WTC11 (cell line): ENCODE measurements around the gene COPE. TPM values are rescaled to one million over a fixed set of nuclear protein-coding genes. Genes with fewer than 3 reads are reported as not detected.

Experiments
- ATAC-seq: fragments of 200-7000 bp; cut with Tn5 transposase; 2 replicates; pipeline ENCODE4 v1.10.0; 2021; ENCODE audit warnings: mild to moderate bottlenecking, moderate library complexity
- CTCF ChIA-PET: fragments of 300-600 bp; sonication (Branson Sonifier 250); formaldehyde crosslinking; loops from one replicate; lab custom pipeline; 2021; ENCODE audit warnings: antibody characterized with exemption; lab: Charles Lee
- POLR2A ChIA-PET: fragments of 350-600 bp; sonication (Branson Sonifier 250); formaldehyde crosslinking; loops from one replicate; lab custom pipeline; 2021; ENCODE audit warnings: antibody characterized with exemption; lab: Charles Lee
- DNase-seq: peaks from one replicate; pipeline ENCODE4 v3.0.0; 2021; ENCODE audit warnings: low spot score
- H3K27ac Mint-ChIP-seq: 2 replicates; pipeline ENCODE4 v1.8.0; 2021; ENCODE audit warnings: mixed read lengths
- H3K27me3 Mint-ChIP-seq: 2 replicates; pipeline ENCODE4 v1.8.0; 2021; ENCODE audit warnings: low read depth, mild to moderate bottlenecking, moderate library complexity, mixed read lengths
- H3K36me3 Mint-ChIP-seq: 2 replicates; pipeline ENCODE4 v1.8.0; 2021; ENCODE audit warnings: mixed read lengths
- H3K4me1 Mint-ChIP-seq: 2 replicates; pipeline ENCODE4 v1.8.0; 2022; ENCODE audit warnings: mixed read lengths
- H3K4me3 Mint-ChIP-seq: 2 replicates; pipeline ENCODE4 v1.8.0; 2021; ENCODE audit warnings: mild to moderate bottlenecking, moderate library complexity, mixed read lengths
- H3K9me3 Mint-ChIP-seq: 2 replicates; pipeline ENCODE4 v1.8.0; 2021; ENCODE audit warnings: mixed read lengths
- CREB1 ChIP-seq: sonication (generic); formaldehyde crosslinking; IDR thresholded peaks from 2 replicates; pipeline ENCODE4 v1.8.0; 2023; ENCODE audit warnings: mild to moderate bottlenecking, missing genetic modification reagents
- ESRRA ChIP-seq: sonication (generic); formaldehyde crosslinking; IDR thresholded peaks from 2 replicates; pipeline ENCODE4 v1.8.1; 2022; ENCODE audit warnings: mild to moderate bottlenecking, missing genetic modification reagents, borderline replicate concordance
- ETV6 ChIP-seq: sonication (generic); formaldehyde crosslinking; IDR thresholded peaks from 2 replicates; pipeline ENCODE4 v1.8.1; 2022; ENCODE audit warnings: mild to moderate bottlenecking, missing genetic modification reagents
- FOXK1 ChIP-seq: sonication (generic); formaldehyde crosslinking; IDR thresholded peaks from 2 replicates; pipeline ENCODE4 v1.8.0; 2022; ENCODE audit warnings: mild to moderate bottlenecking, moderate library complexity, missing genetic modification reagents
- GRHL2 ChIP-seq: fragments of 250-450 bp; sonication (Bioruptor Pico); IDR thresholded peaks from 2 replicates; pipeline ENCODE4 v1.8.0; 2022; ENCODE audit warnings: mild to moderate bottlenecking, moderate library complexity; ENCODE audit not compliant: insufficient replicate concordance, severe bottlenecking
- HMGA2 ChIP-seq: fragments of 250-450 bp; sonication (Bioruptor Pico); IDR thresholded peaks from 2 replicates; pipeline ENCODE4 v1.4.0; 2021; ENCODE audit warnings: mild to moderate bottlenecking, moderate library complexity
- IRF2 ChIP-seq: sonication (generic); formaldehyde crosslinking; IDR thresholded peaks from 2 replicates; pipeline ENCODE4 v1.8.0; 2022; ENCODE audit warnings: low read depth, missing genetic modification reagents, borderline replicate concordance
- MXD4 ChIP-seq: fragments of 250-450 bp; sonication (Bioruptor Pico); IDR thresholded peaks from 2 replicates; pipeline ENCODE4 v1.8.0; 2021; ENCODE audit warnings: mild to moderate bottlenecking, moderate library complexity, borderline replicate concordance
- PRRX2 ChIP-seq: fragments of 250-450 bp; sonication (Bioruptor Pico); IDR thresholded peaks from 2 replicates; pipeline ENCODE4 v1.8.0; 2021; ENCODE audit warnings: mild to moderate bottlenecking
- SOX15 ChIP-seq: fragments of 250-450 bp; sonication (Bioruptor Pico); IDR thresholded peaks from 2 replicates; pipeline ENCODE4 v1.9.0; 2021; ENCODE audit warnings: mild to moderate bottlenecking
- total RNA-seq: library from RNA; stranded (reverse); gene quantifications from 3 replicates; pipeline ENCODE4 v1.2.3, GENCODE V29; 2021
- TF ChIP-seq, protein P1 (sequence below): fragments of 250-450 bp; sonication (Bioruptor Pico); IDR thresholded peaks from 2 replicates; pipeline ENCODE4 v1.9.0; 2021; ENCODE audit warnings: mild to moderate bottlenecking
- TF ChIP-seq, protein P2 (sequence below): sonication (generic); formaldehyde crosslinking; IDR thresholded peaks from 2 replicates; pipeline ENCODE4 v1.8.1; 2023; ENCODE audit warnings: mild to moderate bottlenecking, missing genetic modification reagents, borderline replicate concordance
- TF ChIP-seq, protein P3 (sequence below): sonication (generic); formaldehyde crosslinking; IDR thresholded peaks from 2 replicates; pipeline ENCODE4 v1.8.1; 2022; ENCODE audit warnings: mild to moderate bottlenecking, missing genetic modification reagents, moderate library complexity, borderline replicate concordance
- TF ChIP-seq, protein P4 (sequence below): sonication (generic); formaldehyde crosslinking; conservative IDR thresholded peaks from 2 replicates; pipeline ENCODE4 v1.8.1; 2022; ENCODE audit warnings: mild to moderate bottlenecking, missing genetic modification reagents
- TF ChIP-seq, protein P5 (sequence below): sonication (generic); formaldehyde crosslinking; IDR thresholded peaks from 2 replicates; pipeline ENCODE4 v1.8.0; 2023; ENCODE audit warnings: missing genetic modification reagents
- TF ChIP-seq, protein P6 (sequence below): fragments of 250-450 bp; sonication (Bioruptor Pico); conservative IDR thresholded peaks from 2 replicates; pipeline ENCODE4 v1.9.0; 2021; ENCODE audit warnings: mild to moderate bottlenecking

Gene COPE
- total RNA-seq, 1 experiment from 2014 or later, result 228 TPM

DNA sequence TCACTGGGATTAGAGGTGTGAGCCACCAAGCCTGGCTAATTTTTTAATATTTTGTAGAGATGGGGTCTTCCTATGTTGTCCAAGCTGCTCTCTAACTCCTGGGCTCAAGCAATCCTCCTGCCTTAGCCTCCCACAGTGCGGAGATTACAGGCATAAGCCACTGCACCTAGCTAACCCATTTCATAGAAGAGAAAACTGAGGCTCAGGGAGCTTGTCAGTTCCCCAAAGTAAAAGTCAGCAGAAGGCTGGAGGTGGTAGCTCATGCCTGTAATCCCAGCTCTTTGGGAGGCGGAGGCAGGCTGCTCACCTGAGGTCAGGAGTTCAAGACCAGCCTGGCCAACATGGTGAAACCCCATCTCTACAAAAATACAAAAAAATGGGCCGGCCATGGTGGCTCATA is 30.7 kb upstream of the COPE start:
- Mint-ChIP-seq H3K36me3 (no peaks in the 10 kb centered on the region), H3K4me1 (no peaks in the 10 kb centered on the region), H3K9me3 (peaks cover 2% of the 10 kb centered on the region; the same call in 1 of the 2 replicates), H3K27ac (no peak overlapping the region), H3K27me3 (peaks cover 8% of the 10 kb centered on the region), H3K4me3 (no peak overlapping the region)
- ATAC-seq (no peak), DNase-seq (no peak)
- ChIA-PET POLR2A (no interaction called here), CTCF (interaction anchor here (0.7 to 1.1 kb wide), 4 partner anchors 11 to 37 kb away, joined by 3 to 9 read pairs (median 4); no protein-coding TSS in a partner anchor)
- no peak for TF ChIP-seq CREB1 (CRISPR knock-in tag)
- TF ChIP-seq, protein P1, sequence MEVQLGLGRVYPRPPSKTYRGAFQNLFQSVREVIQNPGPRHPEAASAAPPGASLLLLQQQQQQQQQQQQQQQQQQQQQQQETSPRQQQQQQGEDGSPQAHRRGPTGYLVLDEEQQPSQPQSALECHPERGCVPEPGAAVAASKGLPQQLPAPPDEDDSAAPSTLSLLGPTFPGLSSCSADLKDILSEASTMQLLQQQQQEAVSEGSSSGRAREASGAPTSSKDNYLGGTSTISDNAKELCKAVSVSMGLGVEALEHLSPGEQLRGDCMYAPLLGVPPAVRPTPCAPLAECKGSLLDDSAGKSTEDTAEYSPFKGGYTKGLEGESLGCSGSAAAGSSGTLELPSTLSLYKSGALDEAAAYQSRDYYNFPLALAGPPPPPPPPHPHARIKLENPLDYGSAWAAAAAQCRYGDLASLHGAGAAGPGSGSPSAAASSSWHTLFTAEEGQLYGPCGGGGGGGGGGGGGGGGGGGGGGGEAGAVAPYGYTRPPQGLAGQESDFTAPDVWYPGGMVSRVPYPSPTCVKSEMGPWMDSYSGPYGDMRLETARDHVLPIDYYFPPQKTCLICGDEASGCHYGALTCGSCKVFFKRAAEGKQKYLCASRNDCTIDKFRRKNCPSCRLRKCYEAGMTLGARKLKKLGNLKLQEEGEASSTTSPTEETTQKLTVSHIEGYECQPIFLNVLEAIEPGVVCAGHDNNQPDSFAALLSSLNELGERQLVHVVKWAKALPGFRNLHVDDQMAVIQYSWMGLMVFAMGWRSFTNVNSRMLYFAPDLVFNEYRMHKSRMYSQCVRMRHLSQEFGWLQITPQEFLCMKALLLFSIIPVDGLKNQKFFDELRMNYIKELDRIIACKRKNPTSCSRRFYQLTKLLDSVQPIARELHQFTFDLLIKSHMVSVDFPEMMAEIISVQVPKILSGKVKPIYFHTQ (CRISPR knock-in tag), result no peak
- TF ChIP-seq, protein P2, sequence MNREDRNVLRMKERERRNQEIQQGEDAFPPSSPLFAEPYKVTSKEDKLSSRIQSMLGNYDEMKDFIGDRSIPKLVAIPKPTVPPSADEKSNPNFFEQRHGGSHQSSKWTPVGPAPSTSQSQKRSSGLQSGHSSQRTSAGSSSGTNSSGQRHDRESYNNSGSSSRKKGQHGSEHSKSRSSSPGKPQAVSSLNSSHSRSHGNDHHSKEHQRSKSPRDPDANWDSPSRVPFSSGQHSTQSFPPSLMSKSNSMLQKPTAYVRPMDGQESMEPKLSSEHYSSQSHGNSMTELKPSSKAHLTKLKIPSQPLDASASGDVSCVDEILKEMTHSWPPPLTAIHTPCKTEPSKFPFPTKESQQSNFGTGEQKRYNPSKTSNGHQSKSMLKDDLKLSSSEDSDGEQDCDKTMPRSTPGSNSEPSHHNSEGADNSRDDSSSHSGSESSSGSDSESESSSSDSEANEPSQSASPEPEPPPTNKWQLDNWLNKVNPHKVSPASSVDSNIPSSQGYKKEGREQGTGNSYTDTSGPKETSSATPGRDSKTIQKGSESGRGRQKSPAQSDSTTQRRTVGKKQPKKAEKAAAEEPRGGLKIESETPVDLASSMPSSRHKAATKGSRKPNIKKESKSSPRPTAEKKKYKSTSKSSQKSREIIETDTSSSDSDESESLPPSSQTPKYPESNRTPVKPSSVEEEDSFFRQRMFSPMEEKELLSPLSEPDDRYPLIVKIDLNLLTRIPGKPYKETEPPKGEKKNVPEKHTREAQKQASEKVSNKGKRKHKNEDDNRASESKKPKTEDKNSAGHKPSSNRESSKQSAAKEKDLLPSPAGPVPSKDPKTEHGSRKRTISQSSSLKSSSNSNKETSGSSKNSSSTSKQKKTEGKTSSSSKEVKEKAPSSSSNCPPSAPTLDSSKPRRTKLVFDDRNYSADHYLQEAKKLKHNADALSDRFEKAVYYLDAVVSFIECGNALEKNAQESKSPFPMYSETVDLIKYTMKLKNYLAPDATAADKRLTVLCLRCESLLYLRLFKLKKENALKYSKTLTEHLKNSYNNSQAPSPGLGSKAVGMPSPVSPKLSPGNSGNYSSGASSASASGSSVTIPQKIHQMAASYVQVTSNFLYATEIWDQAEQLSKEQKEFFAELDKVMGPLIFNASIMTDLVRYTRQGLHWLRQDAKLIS (CRISPR knock-in tag), result no peak
- TF ChIP-seq ESRRA (CRISPR knock-in tag), result no peak
- TF ChIP-seq, protein P3, sequence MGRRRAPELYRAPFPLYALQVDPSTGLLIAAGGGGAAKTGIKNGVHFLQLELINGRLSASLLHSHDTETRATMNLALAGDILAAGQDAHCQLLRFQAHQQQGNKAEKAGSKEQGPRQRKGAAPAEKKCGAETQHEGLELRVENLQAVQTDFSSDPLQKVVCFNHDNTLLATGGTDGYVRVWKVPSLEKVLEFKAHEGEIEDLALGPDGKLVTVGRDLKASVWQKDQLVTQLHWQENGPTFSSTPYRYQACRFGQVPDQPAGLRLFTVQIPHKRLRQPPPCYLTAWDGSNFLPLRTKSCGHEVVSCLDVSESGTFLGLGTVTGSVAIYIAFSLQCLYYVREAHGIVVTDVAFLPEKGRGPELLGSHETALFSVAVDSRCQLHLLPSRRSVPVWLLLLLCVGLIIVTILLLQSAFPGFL (CRISPR knock-in tag), result no peak
- TF ChIP-seq MXD4 (CRISPR knock-in tag), result no peak
- no peak for TF ChIP-seq HMGA2 (CRISPR knock-in tag)
- TF ChIP-seq FOXK1 (CRISPR knock-in tag), result no peak
- TF ChIP-seq ETV6 (CRISPR knock-in tag), result no peak
- TF ChIP-seq PRRX2 (CRISPR knock-in tag), result no peak
- TF ChIP-seq IRF2 (CRISPR knock-in tag), result no peak
- TF ChIP-seq, protein P4, sequence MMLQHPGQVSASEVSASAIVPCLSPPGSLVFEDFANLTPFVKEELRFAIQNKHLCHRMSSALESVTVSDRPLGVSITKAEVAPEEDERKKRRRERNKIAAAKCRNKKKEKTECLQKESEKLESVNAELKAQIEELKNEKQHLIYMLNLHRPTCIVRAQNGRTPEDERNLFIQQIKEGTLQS (CRISPR knock-in tag), result no peak
- no peak for TF ChIP-seq SOX15 (CRISPR knock-in tag)
- TF ChIP-seq GRHL2, result no peak
- TF ChIP-seq, protein P5, sequence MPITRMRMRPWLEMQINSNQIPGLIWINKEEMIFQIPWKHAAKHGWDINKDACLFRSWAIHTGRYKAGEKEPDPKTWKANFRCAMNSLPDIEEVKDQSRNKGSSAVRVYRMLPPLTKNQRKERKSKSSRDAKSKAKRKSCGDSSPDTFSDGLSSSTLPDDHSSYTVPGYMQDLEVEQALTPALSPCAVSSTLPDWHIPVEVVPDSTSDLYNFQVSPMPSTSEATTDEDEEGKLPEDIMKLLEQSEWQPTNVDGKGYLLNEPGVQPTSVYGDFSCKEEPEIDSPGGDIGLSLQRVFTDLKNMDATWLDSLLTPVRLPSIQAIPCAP, result no peak

DNA sequence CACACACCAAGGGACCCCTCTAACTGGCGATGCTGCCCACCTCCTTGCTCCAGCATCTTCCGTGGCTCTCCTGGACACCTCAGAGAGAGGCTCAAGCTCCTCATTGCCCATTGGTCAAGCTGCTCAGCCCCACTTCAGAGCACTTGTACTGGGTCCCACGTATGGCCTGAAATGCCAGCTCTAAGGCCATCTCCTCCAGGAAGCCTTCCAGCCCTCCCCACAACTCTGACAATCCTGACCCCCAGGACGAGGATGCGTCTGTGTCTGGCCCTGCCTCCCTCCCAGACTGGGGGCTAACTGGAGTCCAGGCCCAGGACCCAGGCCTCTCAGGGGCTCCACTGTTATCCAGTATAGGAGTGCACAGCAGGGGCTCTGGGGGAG is 29.8 kb upstream of the COPE start:
- no peak for TF ChIP-seq ESRRA (CRISPR knock-in tag)
- TF ChIP-seq, protein P6, sequence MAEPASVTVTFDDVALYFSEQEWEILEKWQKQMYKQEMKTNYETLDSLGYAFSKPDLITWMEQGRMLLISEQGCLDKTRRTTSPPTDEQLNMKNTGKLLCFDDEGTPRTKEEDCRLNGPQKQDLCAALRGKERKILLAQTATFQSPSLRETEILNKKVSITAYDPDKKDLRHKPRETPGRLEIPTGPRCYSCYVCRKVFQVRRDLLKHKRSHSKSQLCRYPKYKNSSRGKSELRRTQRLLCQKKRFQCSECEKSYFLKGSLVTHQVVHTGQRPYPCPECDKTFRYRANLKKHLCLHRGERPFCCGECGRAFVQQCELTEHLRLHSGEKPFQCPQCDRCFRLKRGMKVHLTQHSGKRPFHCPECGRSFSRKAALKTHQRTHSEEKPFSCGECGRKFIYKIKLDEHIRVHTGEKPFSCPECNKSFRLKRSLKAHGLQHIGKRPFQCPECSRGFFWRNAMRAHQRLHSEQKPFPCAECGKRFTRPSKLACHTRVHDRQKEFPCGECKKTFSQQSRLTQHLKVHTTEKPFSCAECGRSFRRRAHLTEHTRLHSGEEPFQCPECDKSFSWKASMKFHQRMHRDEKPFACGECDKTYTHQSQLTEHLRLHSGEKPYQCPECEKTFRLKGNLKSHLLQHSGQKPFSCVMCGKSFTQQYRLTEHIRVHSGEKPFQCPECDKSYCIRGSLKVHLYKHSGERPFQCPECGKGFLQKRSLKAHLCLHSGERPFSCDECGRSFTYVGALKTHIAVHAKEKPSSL (CRISPR knock-in tag), result no peak
- TF ChIP-seq, all 79 proteins: peak for 0
- CTCF ChIA-PET, result interaction anchor here (1.0 kb wide), 1 partner anchor 38 kb away, joined by 3 read pairs; no protein-coding TSS in a partner anchor
- Mint-ChIP-seq H3K27me3 (peaks cover 11% of the 10 kb centered on the region), H3K4me3 (no peak overlapping the region), H3K27ac (no peak overlapping the region), H3K36me3 (no peaks in the 10 kb centered on the region), H3K9me3 (no peaks in the 10 kb centered on the region), H3K4me1 (no peaks in the 10 kb centered on the region)
- POLR2A ChIA-PET, result no interaction called here
- no peak for ATAC-seq
- no peak for DNase-seq
